B cell (primary cell): ENCODE measurements around the gene KLHDC8A.

Source experiments
- EZH2 ChIP-seq: IDR thresholded peaks from 2 replicates; pipeline ENCODE4 v1.6.1; 2012; ENCODE audit warnings: borderline replicate concordance, low read depth, mild to moderate bottlenecking, moderate library complexity, low read length; ENCODE audit not compliant: insufficient read depth, poor library complexity, severe bottlenecking
- TF ChIP-seq, protein P1 (sequence below): fragments of 200-600 bp; IDR thresholded peaks from one replicate; pipeline ENCODE4 v1.8.0; 2022; ENCODE audit warnings: antibody characterized with exemption, mild to moderate bottlenecking

DNA sequence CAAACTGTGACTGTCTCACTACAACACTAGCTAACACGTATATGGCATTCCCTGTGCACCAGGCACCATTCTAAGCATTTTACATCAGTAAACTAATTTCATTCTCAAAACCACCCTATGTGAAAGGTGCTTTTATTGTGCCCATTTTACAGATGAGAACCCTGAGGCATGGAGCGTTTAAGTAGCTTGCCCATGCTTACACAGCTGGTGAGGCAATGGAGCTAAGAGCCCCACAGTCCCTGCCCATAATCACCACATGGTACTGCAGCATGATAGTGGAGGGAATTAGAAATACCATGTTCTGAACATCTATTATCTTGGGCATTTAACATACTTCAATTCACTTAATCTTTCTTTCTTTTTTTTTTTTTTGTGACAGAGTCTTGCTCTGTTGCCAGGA lies 31.1 kb upstream of the KLHDC8A start:
- TF ChIP-seq, protein P1, sequence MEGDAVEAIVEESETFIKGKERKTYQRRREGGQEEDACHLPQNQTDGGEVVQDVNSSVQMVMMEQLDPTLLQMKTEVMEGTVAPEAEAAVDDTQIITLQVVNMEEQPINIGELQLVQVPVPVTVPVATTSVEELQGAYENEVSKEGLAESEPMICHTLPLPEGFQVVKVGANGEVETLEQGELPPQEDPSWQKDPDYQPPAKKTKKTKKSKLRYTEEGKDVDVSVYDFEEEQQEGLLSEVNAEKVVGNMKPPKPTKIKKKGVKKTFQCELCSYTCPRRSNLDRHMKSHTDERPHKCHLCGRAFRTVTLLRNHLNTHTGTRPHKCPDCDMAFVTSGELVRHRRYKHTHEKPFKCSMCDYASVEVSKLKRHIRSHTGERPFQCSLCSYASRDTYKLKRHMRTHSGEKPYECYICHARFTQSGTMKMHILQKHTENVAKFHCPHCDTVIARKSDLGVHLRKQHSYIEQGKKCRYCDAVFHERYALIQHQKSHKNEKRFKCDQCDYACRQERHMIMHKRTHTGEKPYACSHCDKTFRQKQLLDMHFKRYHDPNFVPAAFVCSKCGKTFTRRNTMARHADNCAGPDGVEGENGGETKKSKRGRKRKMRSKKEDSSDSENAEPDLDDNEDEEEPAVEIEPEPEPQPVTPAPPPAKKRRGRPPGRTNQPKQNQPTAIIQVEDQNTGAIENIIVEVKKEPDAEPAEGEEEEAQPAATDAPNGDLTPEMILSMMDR: no peak
- no peak for TF ChIP-seq EZH2
